Peyer's patch (tissue), 4 donors: ENCODE measurements around the gene VAX1.

Experiments
- POLR2A ChIP-seq, 2 donors: fragments of 450-650 bp; IDR thresholded peaks; one replicate each; pipeline ENCODE4 v1.5.1; 2017; ENCODE audit warnings: antibody characterized with exemption in 2 of 2, mild to moderate bottlenecking in 2 of 2, moderate library complexity in 2 of 2
- TF ChIP-seq, protein P1 (sequence below), 6 experiments: fragments of 450-650 bp in 4 of 6; fragments of 200-600 bp in 2 of 6; sonication (generic) in 1 of 6; IDR thresholded peaks; one replicate each; pipeline ENCODE4 v1.5.1; 2017 to 2019; ENCODE audit warnings: antibody characterized with exemption in 6 of 6, mild to moderate bottlenecking in 3 of 6, moderate library complexity in 1 of 6

DNA sequence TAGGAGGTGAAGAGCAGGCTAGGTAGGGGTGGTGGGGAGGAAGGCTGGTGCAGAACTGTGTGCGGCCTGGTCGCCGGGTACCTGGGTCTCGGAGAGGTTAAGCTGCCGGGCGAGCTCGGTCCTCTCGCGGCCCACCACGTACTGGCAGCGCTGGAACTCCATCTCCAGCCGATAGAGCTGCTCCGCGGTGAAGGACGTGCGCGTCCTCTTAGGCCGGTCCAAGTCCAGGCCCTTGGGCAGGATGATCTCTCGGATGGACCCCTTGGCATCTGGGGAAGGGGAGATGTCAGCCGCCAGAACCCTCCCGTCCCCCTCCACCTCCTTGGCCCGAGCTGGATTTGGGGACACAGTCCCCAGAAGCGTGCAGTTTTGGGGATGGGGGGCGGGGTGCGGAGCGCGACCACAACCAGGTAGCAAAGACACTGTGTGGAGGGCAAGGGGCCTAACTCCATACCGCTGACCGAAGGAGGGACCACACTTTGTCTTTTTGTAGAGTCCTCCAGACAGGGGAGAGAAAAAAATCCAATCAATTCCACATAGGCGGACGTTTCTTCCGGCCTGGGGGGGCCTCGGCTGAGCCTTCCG, 1.6 kb downstream of the VAX1 start:
- TF ChIP-seq, protein P1, sequence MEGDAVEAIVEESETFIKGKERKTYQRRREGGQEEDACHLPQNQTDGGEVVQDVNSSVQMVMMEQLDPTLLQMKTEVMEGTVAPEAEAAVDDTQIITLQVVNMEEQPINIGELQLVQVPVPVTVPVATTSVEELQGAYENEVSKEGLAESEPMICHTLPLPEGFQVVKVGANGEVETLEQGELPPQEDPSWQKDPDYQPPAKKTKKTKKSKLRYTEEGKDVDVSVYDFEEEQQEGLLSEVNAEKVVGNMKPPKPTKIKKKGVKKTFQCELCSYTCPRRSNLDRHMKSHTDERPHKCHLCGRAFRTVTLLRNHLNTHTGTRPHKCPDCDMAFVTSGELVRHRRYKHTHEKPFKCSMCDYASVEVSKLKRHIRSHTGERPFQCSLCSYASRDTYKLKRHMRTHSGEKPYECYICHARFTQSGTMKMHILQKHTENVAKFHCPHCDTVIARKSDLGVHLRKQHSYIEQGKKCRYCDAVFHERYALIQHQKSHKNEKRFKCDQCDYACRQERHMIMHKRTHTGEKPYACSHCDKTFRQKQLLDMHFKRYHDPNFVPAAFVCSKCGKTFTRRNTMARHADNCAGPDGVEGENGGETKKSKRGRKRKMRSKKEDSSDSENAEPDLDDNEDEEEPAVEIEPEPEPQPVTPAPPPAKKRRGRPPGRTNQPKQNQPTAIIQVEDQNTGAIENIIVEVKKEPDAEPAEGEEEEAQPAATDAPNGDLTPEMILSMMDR (IDR thresholded peaks at IDR 0.05), result no peak
- no peak for TF ChIP-seq POLR2A (IDR thresholded peaks at IDR 0.05)
